GM19324 (cell line): ENCODE measurements around the gene GPATCH2.
"Not testable (repeated sequence)": the region's sequence is repeated elsewhere in the genome, so short reads cannot be mapped to it uniquely, and the experiment has no call there.

Experiments used
- ATAC-seq: cut with Tn5 transposase; IDR thresholded peaks from one replicate; pipeline ENCODE4 v1.9.1; 2021; ENCODE audit warnings: mild to moderate bottlenecking, moderate library complexity; ENCODE audit not compliant: unreplicated experiment, low FRiP score

The GPATCH2 gene

DNA sequence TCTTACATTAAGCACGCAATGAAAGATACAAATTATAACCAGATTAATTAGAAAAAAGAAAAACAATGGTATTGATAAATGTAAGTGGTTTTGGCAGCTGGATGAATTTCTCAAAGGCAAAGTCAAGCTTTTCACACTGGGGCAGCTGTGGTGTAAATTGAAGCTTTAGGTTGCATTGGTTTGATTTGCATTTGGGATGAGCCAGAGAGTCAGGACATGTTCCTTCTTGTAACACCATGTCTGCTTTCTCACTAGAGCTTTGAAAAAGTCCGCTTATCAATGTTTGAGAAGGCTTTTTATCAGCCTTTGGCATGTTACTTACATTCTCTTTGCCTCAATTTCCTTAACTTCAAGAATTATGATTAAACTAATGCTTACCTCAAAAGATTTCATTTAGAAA, 173.9 kb downstream of the GPATCH2 start:
- no peak for ATAC-seq

DNA sequence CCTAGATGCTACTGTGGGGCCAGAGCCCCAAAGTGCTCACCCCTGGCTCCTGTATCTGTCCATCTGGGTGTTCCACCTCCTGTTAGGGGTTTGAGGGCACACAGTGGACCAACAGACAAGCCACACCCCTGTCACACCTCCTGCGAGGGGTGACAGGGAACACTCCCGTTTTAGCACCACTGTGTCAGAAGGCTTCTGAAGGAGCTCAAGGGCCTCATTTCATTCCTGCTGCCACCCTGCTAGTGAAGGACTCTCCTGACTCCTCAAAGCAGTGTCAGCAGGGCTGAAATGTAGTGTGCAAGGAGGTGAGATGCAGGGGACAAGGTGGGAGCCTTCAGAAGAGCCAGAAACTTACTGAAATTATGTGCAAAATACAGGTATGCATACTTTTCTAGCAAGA, 174.6 kb downstream of the GPATCH2 start:
- no peak for ATAC-seq

DNA sequence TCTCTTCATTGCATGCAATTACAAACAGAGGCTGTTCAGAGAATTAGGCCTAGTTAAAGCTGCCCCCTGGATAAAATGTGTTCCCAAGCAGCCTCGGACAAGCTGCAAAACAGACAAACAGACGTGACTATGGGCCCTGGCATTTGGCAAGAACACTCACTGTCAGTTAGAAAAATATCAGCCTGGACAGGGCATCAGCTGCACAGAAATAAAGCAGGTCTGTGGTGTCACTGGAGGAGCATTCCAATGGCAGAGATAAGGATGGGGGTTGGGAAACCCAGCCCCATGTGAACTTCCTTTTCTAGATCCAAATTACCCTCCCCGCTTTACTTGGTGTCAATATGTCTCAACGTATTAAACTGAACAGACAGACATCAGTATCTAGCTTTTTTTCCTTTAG, 177.1 kb downstream of the GPATCH2 start:
- ATAC-seq: no peak

DNA sequence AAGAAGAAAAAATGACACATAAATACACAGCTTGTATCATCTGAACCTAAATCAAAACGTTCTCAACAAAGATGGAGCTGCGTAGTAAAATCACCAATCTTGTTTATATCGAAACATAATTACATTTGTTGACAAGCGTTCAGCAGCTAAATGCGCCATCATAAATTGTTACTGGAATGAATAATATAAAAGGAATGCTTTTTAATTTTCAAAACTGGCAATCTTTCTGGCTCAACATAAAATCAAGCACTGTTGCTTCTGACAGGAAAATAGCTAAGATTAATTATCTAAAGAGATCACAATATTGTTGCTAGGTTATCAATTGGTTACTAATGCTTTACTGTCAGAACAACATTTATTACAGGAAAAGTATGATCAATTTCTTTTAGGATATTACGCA, 181.5 kb downstream of the GPATCH2 start:
- no peak for ATAC-seq

DNA sequence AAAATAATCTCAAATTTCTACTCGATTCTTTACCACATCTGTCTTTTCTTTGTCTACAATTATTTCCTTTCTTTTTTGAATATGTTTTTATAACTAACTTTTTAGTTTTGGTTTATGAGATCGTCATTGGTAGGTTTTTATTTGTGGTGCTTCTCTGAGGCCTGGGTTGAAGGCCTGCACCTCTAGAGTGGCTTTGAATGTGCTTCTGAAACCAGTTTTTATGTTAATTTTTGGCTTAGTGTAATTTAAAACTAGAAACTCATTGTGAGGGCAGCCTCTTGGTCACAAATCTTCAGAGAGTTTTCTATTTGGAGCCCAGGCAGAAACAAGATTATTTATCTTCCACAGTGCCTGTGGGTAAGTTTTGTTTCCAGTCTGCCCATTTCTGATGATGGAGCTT, 187.0 kb downstream of the GPATCH2 start:
- ATAC-seq: no peak

DNA sequence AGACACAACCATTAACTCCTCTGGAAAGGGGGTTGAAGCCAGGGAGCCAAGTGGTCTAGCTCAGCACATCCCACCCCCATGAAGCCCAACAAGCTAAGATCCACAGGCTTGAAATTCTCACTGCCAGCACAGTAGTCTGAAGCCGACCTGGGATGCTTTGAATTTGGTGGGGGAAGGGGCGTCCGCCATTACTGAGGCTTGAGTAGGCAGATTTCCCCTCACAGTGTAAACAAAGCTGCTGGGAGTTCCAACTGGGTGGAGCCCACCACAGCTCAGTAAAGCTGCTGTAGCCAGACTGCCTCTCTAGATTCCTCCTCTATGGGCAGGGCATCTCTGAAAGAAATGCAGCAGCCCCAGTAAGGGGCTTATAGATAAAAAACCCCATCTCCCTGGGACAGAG, 193.5 kb downstream of the GPATCH2 start:
- no peak for ATAC-seq

DNA sequence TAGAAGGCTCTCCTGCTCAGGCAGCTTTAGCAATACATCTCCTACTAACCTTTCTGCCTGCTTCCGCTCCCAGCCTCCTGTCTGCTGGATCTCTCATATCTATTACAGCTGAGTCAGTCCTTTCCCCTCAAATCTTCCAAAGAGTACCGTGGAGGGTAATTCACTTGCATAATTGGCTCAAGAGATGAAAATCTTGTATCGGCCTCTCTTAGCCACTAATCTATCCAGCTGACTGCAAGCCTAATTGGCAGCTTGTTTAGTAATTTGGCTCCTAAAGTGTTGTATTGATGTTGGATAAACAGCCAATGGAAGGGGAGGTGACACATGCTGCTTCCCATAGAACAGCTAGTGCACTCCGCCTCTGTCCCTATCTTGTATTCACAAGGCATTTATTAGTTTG, 195.7 kb downstream of the GPATCH2 start:
- no peak for ATAC-seq

DNA sequence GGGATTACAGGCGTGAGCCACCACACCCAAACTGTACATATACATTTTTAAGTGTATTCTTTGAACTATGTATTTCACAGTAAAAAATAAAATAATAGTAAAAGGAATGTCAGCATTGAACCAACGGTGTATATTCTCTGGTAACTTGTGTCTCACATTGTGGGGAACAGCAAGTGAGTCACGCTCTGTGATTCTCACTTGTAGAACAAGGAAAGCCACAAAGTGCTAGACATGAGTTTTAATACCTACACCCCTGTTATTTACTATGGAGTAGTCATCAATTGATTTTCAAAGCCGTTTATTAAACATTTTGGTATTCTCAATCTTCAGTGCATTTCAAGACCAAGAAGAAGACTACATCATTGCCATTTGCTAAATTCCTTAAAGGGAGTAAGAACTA, 197.2 kb downstream of the GPATCH2 start:
- no peak for ATAC-seq

DNA sequence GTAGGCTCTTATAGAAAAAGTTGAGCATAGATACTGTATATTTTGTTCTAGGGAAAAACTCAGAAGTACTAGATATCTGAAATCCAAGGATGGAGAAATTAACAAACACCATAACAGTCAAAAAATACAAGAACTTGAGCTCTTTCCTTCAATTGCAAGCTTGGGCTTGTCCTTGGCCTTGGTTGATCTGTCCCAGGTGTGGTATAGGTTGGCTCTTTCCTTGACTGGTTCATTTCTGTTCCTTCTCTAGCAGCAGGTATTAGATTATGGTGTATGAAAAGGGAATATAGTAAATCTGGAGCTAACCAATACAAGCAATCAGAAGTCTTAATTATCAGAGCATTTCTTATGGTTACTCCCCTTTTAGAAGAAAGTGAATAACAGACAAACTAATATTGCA, 198.6 kb downstream of the GPATCH2 start:
- ATAC-seq: no peak

DNA sequence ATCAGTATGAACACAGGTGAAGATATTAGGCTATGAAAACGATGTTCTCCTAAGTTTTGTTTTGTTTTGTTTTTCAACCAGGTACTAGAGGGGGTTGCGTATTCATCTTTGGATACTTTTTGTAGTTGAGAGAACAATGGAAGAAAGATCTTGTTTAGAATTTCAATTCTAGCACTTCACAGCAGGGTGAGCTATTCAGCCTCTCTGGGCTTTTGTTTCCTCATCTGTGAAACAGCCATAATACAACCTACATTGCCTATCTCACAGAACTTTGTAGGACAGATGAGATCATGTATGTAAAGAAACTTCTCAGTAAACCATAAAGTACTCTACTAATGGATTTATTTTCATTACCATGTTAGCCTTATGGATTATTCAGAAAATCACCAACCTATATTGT, 199.5 kb downstream of the GPATCH2 start:
- no peak for ATAC-seq

DNA sequence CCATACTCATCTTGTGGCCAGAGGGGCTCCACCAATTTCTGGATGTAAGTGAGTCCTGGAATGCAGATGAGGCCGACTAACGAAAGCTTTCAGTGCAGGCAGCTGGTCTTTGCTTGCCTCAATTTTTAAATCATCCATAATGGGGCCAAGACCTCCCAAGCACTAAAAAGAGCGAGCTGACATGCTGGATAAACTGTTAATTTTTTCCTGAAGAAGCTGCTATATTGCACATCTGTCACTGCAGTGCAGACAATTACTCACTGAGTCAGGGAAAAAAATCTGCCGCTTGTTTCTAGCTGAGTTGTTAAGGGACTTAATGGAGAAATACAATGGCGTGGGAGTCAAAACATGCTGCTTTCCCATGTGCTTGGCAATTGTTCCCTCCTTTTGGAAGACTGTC, 205.5 kb downstream of the GPATCH2 start:
- ATAC-seq: no peak

DNA sequence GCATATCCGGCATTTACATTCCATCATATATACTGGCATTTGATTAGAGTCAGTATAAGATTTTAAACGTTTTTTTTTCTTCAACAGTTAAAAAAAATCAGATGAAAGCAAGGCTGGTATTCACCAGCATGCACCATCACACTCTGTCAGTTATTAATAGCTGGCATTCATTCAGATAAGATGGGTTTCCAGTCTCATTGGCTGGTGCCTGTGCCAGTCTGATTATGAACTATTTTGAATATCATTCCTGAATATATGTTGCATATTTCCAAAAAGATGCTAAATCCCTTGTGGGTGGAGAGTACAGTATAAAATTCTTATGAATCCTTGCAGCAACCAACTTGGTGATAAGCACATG, 211.7 kb downstream of the GPATCH2 start:
- no peak for ATAC-seq

DNA sequence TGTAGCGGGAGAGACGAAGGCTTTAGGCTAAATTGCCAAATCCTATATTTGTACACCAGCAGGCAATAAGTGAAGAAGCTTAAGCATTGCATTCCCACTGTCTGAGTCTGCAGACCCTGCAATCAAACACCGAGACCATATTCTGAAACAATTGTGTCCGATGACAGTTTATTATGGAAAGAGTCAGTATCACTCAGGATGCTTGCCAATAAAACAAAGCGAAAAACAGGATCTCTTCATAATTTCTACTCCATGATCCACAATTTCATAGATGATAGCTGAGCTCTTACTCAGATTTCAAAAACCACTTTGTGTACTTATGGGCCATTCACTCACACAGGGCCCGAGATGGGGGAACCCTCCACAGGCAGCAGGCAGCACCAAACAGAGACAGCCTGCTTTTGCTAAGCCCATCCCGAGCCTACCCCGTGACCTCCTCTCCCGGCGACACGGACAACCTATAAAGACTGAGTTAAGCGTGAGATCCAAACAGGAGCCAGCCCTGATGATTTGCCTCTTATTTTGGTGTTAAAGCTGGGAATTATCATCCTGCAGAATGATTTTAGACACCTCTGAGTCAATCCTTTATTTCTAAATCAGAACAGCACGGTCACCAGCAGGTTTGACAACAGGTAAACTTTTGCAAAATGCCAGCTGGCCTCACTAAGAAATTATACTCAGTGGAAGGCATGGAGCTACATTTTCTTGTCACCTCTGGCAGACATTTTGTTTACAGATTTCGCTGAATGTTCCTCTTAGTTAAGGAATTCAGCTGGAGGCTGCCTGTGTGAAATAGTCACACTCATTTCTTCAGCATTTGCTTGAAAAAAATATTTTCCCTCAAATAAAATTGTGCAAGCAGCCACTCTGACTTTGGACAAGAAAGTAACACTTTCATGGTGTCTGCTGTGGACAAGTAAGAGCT, 212.4 kb downstream of the GPATCH2 start:
- no peak for ATAC-seq

DNA sequence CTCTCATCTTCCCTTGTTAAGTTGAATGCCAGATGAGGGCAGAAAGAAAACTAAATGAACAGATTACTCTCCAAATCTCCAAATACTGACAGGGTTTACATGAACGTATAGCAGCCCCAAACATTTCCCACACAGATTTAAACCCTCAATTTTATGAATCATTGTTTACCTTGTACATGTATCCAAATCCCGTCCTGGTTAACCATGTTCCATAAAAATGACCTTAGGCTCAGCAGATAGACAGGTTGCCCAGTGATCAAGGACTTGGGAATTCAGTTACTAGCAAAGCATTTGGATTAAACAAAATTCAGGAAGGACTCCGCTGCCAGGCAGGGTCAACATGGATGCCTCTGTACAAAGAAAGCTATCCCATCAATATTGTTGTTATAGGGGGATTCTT, 213.5 kb downstream of the GPATCH2 start:
- ATAC-seq: no peak

DNA sequence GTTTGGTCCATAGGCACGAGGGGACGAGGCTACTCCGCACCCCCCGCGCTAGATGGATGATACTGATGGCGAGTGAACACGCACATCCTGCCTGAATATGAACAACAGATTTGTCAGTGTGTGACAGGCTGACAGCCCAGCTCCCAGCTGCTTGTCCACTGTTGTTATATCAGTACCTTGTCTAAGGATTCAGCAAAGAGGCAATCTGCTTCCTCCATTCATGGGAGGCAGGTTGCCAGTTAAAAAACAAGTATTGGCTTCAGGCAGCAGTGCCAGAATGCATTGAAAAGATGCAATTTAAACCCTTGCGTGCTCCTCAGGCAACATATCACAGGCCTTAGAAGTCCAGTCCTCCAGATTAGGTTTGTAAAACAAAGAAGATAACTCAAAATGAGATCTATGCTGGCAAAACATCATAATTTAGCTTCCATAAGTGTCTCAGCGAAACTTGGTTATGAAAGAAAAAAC, 223.3 kb downstream of the GPATCH2 start:
- ATAC-seq: no peak

DNA sequence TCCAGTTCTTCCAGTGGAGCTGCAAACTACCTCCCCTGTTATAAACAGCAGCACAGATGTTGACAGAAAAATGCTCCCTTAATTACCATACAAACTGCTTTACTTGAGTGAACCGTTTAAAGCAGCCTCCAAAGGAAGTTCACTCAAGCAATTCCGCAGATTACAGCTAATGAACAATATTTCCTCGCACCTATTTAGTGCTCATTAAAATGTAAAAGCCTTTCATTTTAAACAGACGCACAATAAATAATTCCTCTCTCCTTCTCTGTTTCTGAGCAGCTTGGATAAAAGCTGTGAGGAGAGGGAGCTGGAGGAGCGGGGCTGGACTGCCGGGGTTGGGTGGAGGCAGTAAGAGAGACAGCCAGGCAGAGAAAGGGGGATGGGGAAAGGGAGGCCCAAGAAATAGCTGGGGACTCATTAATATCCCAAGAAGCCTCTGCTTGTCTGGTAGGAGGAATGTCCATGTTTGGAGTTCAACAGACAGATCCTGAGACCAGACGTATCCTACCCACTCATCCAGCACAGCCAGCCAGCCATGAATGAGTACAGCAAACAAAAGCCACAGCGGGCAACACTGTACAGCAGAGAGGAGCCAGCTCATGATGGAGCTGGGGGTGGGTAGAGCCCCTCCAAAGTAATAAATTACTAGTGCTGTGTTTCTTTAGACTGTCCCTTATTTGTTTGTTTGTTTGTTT, 227.7 kb downstream of the GPATCH2 start:
- ATAC-seq: no peak

DNA sequence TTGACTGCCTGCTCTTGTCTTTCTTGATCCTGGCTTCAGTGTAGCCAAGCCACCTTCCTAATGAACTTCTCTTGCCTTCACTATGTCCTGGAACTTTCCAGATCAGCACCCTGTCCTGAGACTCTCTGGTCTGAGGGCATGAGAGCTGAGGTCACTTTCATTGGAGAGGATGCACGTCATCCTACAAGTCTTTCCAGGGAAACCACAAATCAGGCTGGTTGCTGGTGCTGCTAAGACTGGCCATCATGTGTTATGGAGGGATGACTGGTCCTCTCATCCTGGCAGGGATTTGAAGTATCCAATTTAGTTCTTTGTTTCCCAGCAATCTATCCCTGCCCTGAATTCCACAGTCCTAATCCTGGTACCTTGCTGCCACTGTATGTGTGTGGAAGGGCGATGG, 228.6 kb downstream of the GPATCH2 start:
- no peak for ATAC-seq

DNA sequence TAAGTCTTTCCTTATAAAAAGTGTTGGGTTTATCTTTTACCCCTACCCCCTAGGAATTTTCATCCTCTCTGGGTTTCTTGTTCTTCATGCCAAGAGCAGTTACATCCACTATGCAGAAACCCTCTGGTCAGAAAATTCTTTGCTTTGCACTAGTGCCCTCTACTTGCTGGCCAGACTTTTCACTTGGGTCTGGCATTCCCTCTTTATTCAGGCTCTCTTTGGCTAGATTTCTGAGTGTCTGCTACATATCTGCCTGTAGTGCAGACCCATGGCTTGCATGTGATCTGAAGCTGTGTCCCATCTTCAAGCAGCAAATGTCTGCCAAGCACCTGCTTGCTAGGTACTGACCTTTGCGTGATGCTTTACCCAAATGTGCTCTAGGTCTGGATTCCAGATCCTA, 237.0 kb downstream of the GPATCH2 start:
- no peak for ATAC-seq

DNA sequence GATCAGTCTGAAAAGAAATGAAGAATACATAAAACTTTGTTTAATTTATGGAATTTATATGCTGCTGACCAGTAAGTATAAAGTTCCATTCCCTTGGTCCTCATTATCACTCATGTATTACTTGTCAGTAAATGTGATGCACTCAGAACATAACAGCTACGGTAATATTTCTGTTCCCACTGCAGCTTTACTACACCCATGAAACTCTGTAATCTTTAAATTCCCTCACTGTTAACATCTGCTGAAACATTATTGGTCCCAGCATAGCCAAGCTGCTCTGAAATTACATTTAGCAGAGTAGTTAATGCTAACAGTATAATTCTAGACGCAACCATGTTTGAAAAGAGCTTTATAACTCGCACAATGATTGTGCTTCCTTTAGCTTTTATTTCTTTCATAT, 238.4 kb downstream of the GPATCH2 start:
- ATAC-seq: no peak

DNA sequence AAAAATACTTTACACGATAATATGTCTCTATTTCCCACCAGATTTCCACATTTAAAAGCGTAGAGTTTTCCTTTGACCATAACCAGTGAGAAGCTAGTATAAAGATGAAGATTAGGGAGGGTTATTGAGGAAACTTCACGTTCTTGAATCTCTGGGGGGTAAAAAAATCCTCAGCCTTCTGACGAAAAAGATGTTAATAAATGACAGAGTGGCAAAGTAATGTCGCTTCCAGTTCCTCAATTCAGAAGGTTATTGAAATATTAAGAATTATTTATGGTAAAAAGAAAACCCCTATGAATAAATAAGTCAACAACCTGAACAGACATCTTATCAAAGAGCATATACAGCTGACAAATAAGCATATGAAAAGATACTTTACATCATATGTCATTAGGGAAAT, 241.0 kb downstream of the GPATCH2 start:
- ATAC-seq: peak; percentile 53

DNA sequence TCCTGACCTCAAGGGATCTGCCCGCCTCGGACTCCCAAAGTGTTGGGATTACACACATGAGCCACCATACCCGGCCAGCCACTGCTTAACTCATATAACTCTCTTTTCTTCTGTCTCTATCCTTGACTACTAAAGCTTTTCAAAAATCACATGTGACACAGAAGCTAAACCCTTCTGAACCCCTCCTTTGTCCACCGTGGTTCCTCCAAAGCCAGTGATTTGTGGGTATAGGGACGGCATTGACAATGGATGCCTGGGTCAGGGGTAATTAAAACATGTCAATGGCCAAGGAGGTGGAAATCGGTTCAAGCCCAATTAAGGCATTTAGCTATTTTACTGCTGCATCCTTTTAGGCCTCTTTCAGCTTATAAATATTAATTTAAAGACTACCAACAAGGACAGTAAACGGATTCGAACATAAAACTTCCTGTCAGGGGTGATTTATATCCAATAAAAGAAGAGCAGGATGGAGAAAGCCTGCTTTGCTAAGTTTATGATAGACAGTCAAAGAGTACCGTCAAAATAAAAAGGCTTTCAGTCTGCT, 242.3 kb downstream of the GPATCH2 start:
- no peak for ATAC-seq

DNA sequence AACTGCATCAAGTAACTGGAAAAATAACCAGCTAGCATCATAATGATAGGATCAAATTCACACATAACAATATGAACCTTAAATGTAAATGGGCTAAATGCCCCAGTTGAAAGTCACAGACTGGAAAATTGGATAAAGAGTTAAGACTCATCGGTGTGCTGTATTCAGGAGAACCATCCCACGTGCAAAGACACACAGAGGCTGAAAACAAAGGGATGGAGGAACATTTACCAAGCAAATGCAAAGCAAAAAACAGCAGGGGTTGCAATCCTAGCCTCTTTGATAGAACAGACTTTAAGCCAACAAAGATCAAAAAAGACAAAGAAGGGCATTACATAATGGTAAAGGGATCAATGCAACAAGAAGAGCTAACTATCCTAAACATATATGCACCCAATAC, 249.1 kb downstream of the GPATCH2 start:
- not testable (repeated sequence) for ATAC-seq
